SK-N-SH (cell line): ENCODE measurements around the gene AQP1. TPM values are rescaled to one million over a fixed set of nuclear protein-coding genes. Genes with fewer than 3 reads are reported as not detected.

Experiments used
- CTCF ChIA-PET: fragments of 300-600, 350-600 bp; formaldehyde crosslinking; extraction: SDS; loops from one replicate; lab custom pipeline; 2021; lab: Yijun Ruan, JAX
- POLR2A ChIA-PET: fragments of 350-600 bp; sonication (Branson Sonifier 250); formaldehyde crosslinking; extraction: SDS; loops from one replicate; lab custom pipeline; 2020; ENCODE audit warnings: antibody characterized with exemption, inconsistent platforms; lab: Yijun Ruan, JAX
- DNase-seq: peaks from one replicate; pipeline ENCODE4 v3.0.0; 2012
- H2AFZ ChIP-seq: fragments of 200-600 bp; sonication (generic); 2 replicates; pipeline ENCODE4 v1.8.1; 2016; ENCODE audit warnings: antibody characterized with exemption, mild to moderate bottlenecking, low read depth
- H3F3A ChIP-seq: fragments of 200-600 bp; sonication (generic); replicated peaks from 2 replicates; pipeline ENCODE3; 2016; ENCODE audit warnings: antibody characterized with exemption, mild to moderate bottlenecking; ENCODE audit not compliant: insufficient read depth
- H3K27ac ChIP-seq, 2 experiments: fragments of 200-500 bp in 1 of 2; fragments of 200-600 bp in 1 of 2; sonication (Bioruptor generic) in 1 of 2; sonication (generic), shearing (Covaris generic) in 1 of 2; 2 replicates each; pipeline versions ENCODE4 v1.5.1 to v1.6.1; 2014 to 2016; ENCODE audit warnings: low read depth in 2 of 2, inconsistent platforms in 1 of 2, low read length in 1 of 2, mild to moderate bottlenecking in 1 of 2, mixed read lengths in 1 of 2
- H3K27me3 ChIP-seq: fragments of 200-600 bp; sonication (generic), shearing (Covaris generic); 2 replicates; pipeline ENCODE4 v1.6.1; 2016; ENCODE audit warnings: mixed run types; ENCODE audit not compliant: insufficient read depth
- H3K36me3 ChIP-seq, 2 experiments: fragments of 200-500 bp in 1 of 2; fragments of 200-600 bp in 1 of 2; sonication (Bioruptor generic) in 1 of 2; sonication (generic) in 1 of 2; replicated peaks in 1 of 2; 2 replicates each; pipeline versions ENCODE3 to v1.5.1; 2014 to 2016; ENCODE audit warnings: low read length in 1 of 2, mild to moderate bottlenecking in 1 of 2; ENCODE audit not compliant: insufficient read depth in 2 of 2, control insufficient read depth in 1 of 2
- H3K4me1 ChIP-seq, 2 experiments: fragments of 200-500 bp in 1 of 2; fragments of 200-600 bp in 1 of 2; sonication (Bioruptor generic) in 1 of 2; sonication (generic), shearing (Covaris generic) in 1 of 2; 2 replicates each; pipeline versions ENCODE4 v1.5.1 to v1.6.1; 2014 to 2016; ENCODE audit warnings: low read depth in 1 of 2, low read length in 1 of 2, mixed run types in 1 of 2; ENCODE audit not compliant: insufficient read depth in 2 of 2, control insufficient read depth in 1 of 2
- H3K4me2 ChIP-seq: fragments of 200-600 bp; sonication (generic), shearing (Covaris generic); 2 replicates; pipeline ENCODE4 v1.6.1; 2017; ENCODE audit warnings: mixed run types
- H3K4me3 ChIP-seq, 2 experiments: fragments of 200-500 bp in 1 of 2; fragments of 200-600 bp in 1 of 2; sonication (Bioruptor generic) in 1 of 2; sonication (generic), shearing (Covaris generic) in 1 of 2; 2 replicates each; pipeline versions ENCODE4 v1.5.1 to v1.8.1; 2014 to 2016; ENCODE audit warnings: low read depth in 2 of 2, inconsistent platforms in 1 of 2, low read length in 1 of 2, mild to moderate bottlenecking in 1 of 2, mixed read lengths in 1 of 2, moderate library complexity in 1 of 2
- H3K79me2 ChIP-seq: fragments of 200-600 bp; sonication (generic); 2 replicates; pipeline ENCODE4 v1.8.1; 2017; ENCODE audit warnings: mild to moderate bottlenecking; ENCODE audit not compliant: insufficient read depth
- H3K9ac ChIP-seq: fragments of 200-600 bp; sonication (generic); 2 replicates; pipeline ENCODE4 v1.6.1; 2017; ENCODE audit warnings: mixed run types
- H3K9me2 ChIP-seq: fragments of 200-600 bp; sonication (generic); 2 replicates; pipeline ENCODE4 v1.6.1; 2017; ENCODE audit warnings: mixed run types
- H3K9me3 ChIP-seq: fragments of 200-600 bp; sonication (generic); 2 replicates; pipeline ENCODE4 v1.6.1; 2017; ENCODE audit warnings: mixed run types, mild to moderate bottlenecking, moderate library complexity
- H4K20me1 ChIP-seq: fragments of 200-600 bp; sonication (generic); 2 replicates; pipeline ENCODE4 v1.6.1; 2017; ENCODE audit warnings: mild to moderate bottlenecking, mixed run types; ENCODE audit not compliant: insufficient read depth
- ELF1 ChIP-seq: IDR thresholded peaks from 2 replicates; pipeline ENCODE4 v1.4.0; 2012
- EZH2phosphoT487 ChIP-seq: fragments of 200-600 bp; sonication (generic); IDR thresholded peaks from 2 replicates; pipeline ENCODE4 v1.6.1; 2017; ENCODE audit warnings: low read depth, mixed run types, mild to moderate bottlenecking, antibody characterized with exemption, moderate library complexity, borderline replicate concordance
- FOSL2 ChIP-seq: IDR thresholded peaks from 2 replicates; pipeline ENCODE4 v1.4.0; 2012; ENCODE audit warnings: low read depth, mild to moderate bottlenecking, moderate library complexity, borderline replicate concordance
- GABPA ChIP-seq: IDR thresholded peaks from 2 replicates; pipeline ENCODE4 v1.4.0; 2012; ENCODE audit warnings: low read depth, mild to moderate bottlenecking
- GATA2 ChIP-seq: sonication (generic); formaldehyde crosslinking; IDR thresholded peaks from 2 replicates; pipeline ENCODE4 v1.5.0; 2020; ENCODE audit warnings: mild to moderate bottlenecking, missing genetic modification reagents
- IRF3 ChIP-seq: fragments of 150-350 bp; IDR thresholded peaks from 2 replicates; pipeline ENCODE4 v1.6.1; 2016; ENCODE audit warnings: mild to moderate bottlenecking, low read depth, low read length
- JUND ChIP-seq: IDR thresholded peaks from 2 replicates; pipeline ENCODE4 v1.4.0; 2012
- POLR2AphosphoS5 ChIP-seq: IDR thresholded peaks from 2 replicates; pipeline ENCODE4 v1.6.1; 2012; ENCODE audit warnings: low read depth, low read length
- RFX5 ChIP-seq: IDR thresholded peaks from 2 replicates; pipeline ENCODE4 v1.6.1; 2012; ENCODE audit warnings: mild to moderate bottlenecking, improper control_type of control experiment, low read length
- SIN3A ChIP-seq: IDR thresholded peaks from 2 replicates; pipeline ENCODE4 v1.6.1; 2012; ENCODE audit warnings: low read depth, mild to moderate bottlenecking, low read length, moderate library complexity, borderline replicate concordance
- SMC3 ChIP-seq: IDR thresholded peaks from 2 replicates; pipeline ENCODE4 v1.6.1; 2012; ENCODE audit warnings: low read depth, low read length, improper control_type of control experiment
- TAF1 ChIP-seq: IDR thresholded peaks from 2 replicates; pipeline ENCODE4 v1.6.1; 2012; ENCODE audit warnings: low read depth, mild to moderate bottlenecking, low read length, moderate library complexity, borderline replicate concordance
- TCF12 ChIP-seq: IDR thresholded peaks from 2 replicates; pipeline ENCODE4 v1.4.0; 2012
- YY1 ChIP-seq: IDR thresholded peaks from 2 replicates; pipeline ENCODE4 v1.4.0; 2012; ENCODE audit warnings: low read depth, mild to moderate bottlenecking
- ZBTB33 ChIP-seq: IDR thresholded peaks from 2 replicates; pipeline ENCODE4 v1.4.0; 2012; ENCODE audit warnings: low read depth, borderline replicate concordance
- WGBS: methylation state at CpG from one replicate; pipeline ENCODE4 v1.1.6; 2017; ENCODE audit warnings: low lambda C conversion rate; 5-methylcytosine and 5-hydroxymethylcytosine counted together
- polyA plus RNA-seq, 3 experiments: library from polyadenylated mRNA; depleted of rRNA; stranded (reverse); fragments of >200 nt; gene quantifications; 2 replicates each; pipeline ENCODE4 v1.2.3, GENCODE V29; 2012
- TF ChIP-seq, protein P1 (sequence below): IDR thresholded peaks from 2 replicates; pipeline ENCODE4 v1.4.0; 2012; ENCODE audit warnings: low read depth, borderline replicate concordance

Gene AQP1
- polyA plus RNA-seq, 1 of the 3 experiments (the other 2 are of a cell fraction), result 1.7 TPM

- 90% methylated on average over 21 of the region's 24 CpGs for WGBS
- no peak overlapping the region for H3K4me2 ChIP-seq
- H3K27ac ChIP-seq, result peak overlapping the region in 1 of 2 experiments; percentile 1; a peak in 1 of 4 replicates
- no peaks in the 10 kb centered on the region for H3K79me2 ChIP-seq
- H3K9ac ChIP-seq, result no peak overlapping the region
- CTCF ChIA-PET, result interaction anchor here (1.1 to 9.6 kb wide), 10 partner anchors 8 to 194 kb away, joined by 3 to 103 read pairs (median 6); partner anchors contain the start of gene AQP1
- H3K4me1 ChIP-seq, result peaks cover 0 to 28% of the 10 kb centered on the region in 2 experiments; a peak in 1 of 4 replicates
- DNase-seq, result peak; percentile 22
- no peaks in the 10 kb centered on the region for H3K9me2 ChIP-seq
- POLR2A ChIA-PET, result interaction anchor here (0.6 to 1.5 kb wide), 3 partner anchors 7 to 122 kb away, joined by 3 to 4 read pairs (median 3); no protein-coding TSS in a partner anchor
- H3F3A ChIP-seq, result no peaks in the 10 kb centered on the region
- no peaks in the 10 kb centered on the region for H3K36me3 ChIP-seq
- no peak overlapping the region for H2AFZ ChIP-seq
- H3K27me3 ChIP-seq, result no peaks in the 10 kb centered on the region
- no peaks in the 10 kb centered on the region for H3K9me3 ChIP-seq
- no peak for TF ChIP-seq ZBTB33
- TF ChIP-seq POLR2AphosphoS5, result no peak
- TF ChIP-seq SIN3A, result no peak
- no peak for TF ChIP-seq GATA2 (CRISPR knock-in tag)
- TF ChIP-seq, protein P1, sequence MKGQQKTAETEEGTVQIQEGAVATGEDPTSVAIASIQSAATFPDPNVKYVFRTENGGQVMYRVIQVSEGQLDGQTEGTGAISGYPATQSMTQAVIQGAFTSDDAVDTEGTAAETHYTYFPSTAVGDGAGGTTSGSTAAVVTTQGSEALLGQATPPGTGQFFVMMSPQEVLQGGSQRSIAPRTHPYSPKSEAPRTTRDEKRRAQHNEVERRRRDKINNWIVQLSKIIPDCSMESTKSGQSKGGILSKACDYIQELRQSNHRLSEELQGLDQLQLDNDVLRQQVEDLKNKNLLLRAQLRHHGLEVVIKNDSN, result no peak
- no peak for TF ChIP-seq IRF3
- no peak for TF ChIP-seq TAF1
- TF ChIP-seq SMC3, result no peak
- no peak overlapping the region for H3K4me3 ChIP-seq
- H4K20me1 ChIP-seq, result no peaks in the 10 kb centered on the region
These were observed 19.7 kb downstream of the AQP1 start for GRCh38 chr7:30931161-30931928.

DNA sequence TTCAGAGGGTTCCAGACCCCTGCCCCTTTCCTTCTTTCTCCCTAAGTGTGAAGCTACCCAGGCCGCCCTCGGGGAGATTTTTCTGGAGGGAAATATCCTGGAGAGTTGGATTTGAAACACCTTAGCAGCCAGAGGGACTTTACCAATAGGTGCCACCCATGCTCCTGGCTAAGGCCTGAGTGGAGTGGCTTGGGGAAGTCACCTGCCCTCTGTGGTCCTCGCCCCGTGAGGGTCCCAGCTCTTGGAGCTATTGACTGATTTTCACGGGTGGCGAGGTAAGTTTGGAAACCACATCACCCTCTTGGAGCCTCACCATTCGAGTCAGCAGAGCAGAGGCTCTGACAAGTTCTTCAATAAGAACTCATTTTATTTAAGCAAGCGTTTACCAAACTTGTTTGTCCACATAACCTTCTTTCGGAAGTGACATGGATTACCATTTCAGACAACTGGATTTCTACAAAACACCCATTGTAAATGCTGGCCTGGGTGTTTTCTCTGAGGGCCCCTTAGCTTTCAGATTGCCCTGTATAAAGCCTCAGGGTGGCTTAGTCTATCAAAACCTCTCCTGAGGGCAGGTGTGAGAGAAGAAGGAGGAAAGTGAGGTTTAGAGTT lies 20.4 kb downstream of the AQP1 start:
- Histone ChIP-seq H3K4me2 (no peak overlapping the region), H3K27ac (no peak overlapping the region), H3K4me3 (no peak overlapping the region), H3K9me3 (no peaks in the 10 kb centered on the region), H3K9ac (no peak overlapping the region), H3F3A (no peaks in the 10 kb centered on the region), H2AFZ (no peak overlapping the region), H3K4me1 (peaks cover 0 to 27% of the 10 kb centered on the region in 2 experiments; a peak in 1 of 4 replicates), H3K79me2 (no peaks in the 10 kb centered on the region), H3K9me2 (no peaks in the 10 kb centered on the region), H3K36me3 (no peaks in the 10 kb centered on the region), H3K27me3 (no peaks in the 10 kb centered on the region), H4K20me1 (no peaks in the 10 kb centered on the region)
- WGBS, result 81% methylated on average over 9 of the region's 9 CpGs
- DNase-seq, result peak; percentile 12
- ChIA-PET POLR2A (interaction anchor here (0.6 kb wide), 1 partner anchor 28 kb away, joined by 3 read pairs; no protein-coding TSS in a partner anchor), CTCF (interaction anchor here (1.1 to 9.6 kb wide), 7 partner anchors 9 to 189 kb away, joined by 3 to 103 read pairs (median 4); no protein-coding TSS in a partner anchor)
- no peak for TF ChIP-seq YY1
- no peak for TF ChIP-seq GABPA
- no peak for TF ChIP-seq RFX5
- no peak for TF ChIP-seq EZH2phosphoT487
- no peak for TF ChIP-seq ZBTB33
- TF ChIP-seq, protein P1, result no peak
- no peak for TF ChIP-seq ELF1
- no peak for TF ChIP-seq JUND
- TF ChIP-seq FOSL2, result no peak
- TF ChIP-seq TCF12, result no peak
